ENCODE results near the gene CLDN5.

Gene CLDN5

GRCh38 chr22:19527321-19527721 lies 3.1 kb upstream of the CLDN5 start:
- FAIRE-seq (no peak), DNase-seq (ENCODE audit: insufficient read length, low spot score) (no peak)
- TF ChIP-seq, protein P1, sequence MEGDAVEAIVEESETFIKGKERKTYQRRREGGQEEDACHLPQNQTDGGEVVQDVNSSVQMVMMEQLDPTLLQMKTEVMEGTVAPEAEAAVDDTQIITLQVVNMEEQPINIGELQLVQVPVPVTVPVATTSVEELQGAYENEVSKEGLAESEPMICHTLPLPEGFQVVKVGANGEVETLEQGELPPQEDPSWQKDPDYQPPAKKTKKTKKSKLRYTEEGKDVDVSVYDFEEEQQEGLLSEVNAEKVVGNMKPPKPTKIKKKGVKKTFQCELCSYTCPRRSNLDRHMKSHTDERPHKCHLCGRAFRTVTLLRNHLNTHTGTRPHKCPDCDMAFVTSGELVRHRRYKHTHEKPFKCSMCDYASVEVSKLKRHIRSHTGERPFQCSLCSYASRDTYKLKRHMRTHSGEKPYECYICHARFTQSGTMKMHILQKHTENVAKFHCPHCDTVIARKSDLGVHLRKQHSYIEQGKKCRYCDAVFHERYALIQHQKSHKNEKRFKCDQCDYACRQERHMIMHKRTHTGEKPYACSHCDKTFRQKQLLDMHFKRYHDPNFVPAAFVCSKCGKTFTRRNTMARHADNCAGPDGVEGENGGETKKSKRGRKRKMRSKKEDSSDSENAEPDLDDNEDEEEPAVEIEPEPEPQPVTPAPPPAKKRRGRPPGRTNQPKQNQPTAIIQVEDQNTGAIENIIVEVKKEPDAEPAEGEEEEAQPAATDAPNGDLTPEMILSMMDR (IDR thresholded peaks at IDR 0.05; ENCODE audit: insufficient read depth, missing control alignments): no peak

DNA sequence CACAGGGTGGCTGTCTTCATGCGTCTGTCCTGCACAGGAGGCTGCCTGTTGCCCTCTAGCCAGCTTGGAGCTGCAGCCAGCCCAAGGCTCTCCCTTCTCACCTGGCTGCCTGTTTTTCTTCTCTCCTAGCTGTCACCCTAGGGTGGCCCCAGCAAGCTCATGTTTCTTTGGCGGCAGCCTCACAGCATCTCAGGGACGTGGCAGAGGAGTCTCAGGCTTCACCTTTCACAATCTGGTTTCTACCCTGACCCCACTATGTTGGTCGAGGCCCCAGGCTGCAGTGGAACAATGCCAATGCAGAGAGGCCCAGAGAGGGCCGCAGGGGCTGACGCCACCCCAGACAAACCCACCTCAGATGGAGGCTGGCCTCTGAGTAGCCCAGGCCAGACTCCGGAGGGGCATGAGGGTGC lies 2.5 kb upstream of the CLDN5 start:
- DNase-seq (ENCODE audit: insufficient read length, low spot score) (no peak), FAIRE-seq (no peak)
- TF ChIP-seq, protein P1 (IDR thresholded peaks at IDR 0.05; ENCODE audit: insufficient read depth, missing control alignments): no peak

DNA sequence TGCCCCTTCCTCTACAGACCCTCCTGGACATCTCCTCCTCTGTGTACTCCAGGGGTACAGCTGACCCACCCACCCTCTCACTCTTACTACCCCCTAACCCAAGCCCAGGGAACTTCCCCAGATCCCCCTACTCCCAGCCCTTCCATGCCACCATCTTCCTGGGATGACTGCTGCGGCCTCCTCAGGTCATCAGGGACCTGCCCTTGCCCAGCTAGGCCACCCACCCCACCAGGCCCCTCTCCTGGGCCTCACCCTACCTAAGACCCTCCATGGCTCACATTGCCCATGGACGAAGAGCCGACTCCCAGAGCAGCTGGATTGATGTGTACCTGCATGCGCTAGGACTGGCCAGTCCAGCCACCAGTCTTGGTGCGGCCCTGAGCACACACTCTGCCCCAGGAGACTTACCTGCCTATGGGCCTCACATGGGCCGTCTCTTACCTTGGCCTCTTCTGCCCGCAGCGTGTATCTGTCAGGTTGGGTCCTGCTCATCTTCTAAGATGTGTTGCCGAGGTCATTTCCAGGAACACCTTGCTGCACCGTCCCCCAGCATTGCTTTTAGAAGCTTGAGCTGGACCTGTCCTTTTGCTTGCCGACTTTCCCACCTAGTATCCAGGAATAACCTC lies 2.0 kb upstream of the CLDN5 start:
- FAIRE-seq (no peak), DNase-seq (ENCODE audit: insufficient read length, low spot score) (no peak)
- TF ChIP-seq, protein P1 (IDR thresholded peaks at IDR 0.05; ENCODE audit: insufficient read depth, missing control alignments): no peak

DNA sequence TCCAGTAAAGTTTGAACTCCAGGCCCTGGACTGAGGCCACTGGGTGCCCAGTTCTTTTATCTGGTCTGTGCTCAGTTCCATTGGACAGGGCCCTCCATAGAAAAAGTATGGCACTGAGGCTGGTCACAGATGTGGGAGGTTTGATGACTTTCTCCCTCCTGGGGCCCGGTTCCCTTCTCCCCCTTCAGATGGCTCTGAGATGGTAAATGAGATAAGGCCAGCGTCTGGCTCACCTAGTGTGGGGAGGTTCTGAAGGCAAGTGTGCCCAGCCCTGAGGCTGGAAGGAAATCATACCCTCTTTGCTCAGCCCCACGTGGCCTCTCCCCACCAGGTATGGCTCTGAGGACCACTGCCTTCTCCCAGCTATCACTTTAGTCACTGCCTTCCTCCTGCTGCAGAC lies 1.5 kb upstream of the CLDN5 start:
- no peak for FAIRE-seq
- TF ChIP-seq, protein P1 (IDR thresholded peaks at IDR 0.05; ENCODE audit: insufficient read depth, missing control alignments): no peak
- no peak for DNase-seq (ENCODE audit: insufficient read length, low spot score)

DNA sequence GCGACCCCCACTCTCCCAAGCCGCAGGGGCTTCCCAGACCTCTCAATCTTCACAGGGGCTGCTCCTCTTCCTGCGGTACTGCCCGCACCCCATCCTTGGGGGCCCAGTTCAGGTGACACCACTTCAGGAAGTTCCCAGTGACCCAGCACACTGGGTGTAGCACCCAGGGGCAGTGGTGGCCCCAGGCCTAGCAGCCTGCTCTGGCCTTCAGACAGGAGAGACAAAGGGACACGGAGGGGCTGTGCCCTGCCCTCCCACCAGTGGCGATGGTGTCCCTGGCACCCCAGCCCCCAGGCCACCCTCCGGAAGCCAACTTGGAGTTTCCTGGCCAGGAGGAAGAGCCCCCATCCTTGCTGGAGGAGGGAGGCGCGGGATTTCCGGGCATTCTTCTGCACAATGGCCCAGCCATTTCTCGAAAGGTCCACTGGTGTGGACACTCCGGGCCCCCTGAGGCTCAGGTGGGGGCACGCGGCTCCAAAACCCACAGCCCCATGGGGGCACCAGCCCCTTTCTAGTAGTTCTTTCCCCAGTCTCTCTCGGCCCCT lies 978 bp upstream of the CLDN5 start:
- DNase-seq (ENCODE audit: insufficient read length, low spot score) (no peak), FAIRE-seq (no peak)
- TF ChIP-seq, protein P1 (IDR thresholded peaks at IDR 0.05; ENCODE audit: insufficient read depth, missing control alignments): no peak

GRCh38 chr22:19523240-19524169 lies 705 bp downstream of the CLDN5 start:
- DNase-seq (ENCODE audit: insufficient read length, low spot score) (no peak), FAIRE-seq (no peak)
- TF ChIP-seq, protein P1 (IDR thresholded peaks at IDR 0.05; ENCODE audit: insufficient read depth, missing control alignments): no peak
